Frontal cortex (tissue), 4 donors: ENCODE results near the gene RNF220. TPM values are rescaled to one million over a fixed set of nuclear protein-coding genes. Genes with fewer than 3 reads are reported as not detected.

Experiments used
- DNase-seq, 2 donors: peaks; one replicate each; pipeline ENCODE4 v3.0.0; 2012; ENCODE audit warnings: low spot score in 2 of 2
- FAIRE-seq: peaks from 2 replicates; lab custom pipeline; 2012; peaks lifted over from hg19 to GRCh38; lab: Jason Lieb, UNC
- total RNA-seq: library from RNA; depleted of rRNA; stranded (reverse); fragments of >200 nt; gene quantifications from one replicate; pipeline ENCODE4 v1.2.3, GENCODE V29; 2014
- donor health status: control.
- donor health status: control.
- donor health status: control.

RNF220 gene
- total RNA-seq, 1 donor from 2014 or later: 48.1 TPM

DNA sequence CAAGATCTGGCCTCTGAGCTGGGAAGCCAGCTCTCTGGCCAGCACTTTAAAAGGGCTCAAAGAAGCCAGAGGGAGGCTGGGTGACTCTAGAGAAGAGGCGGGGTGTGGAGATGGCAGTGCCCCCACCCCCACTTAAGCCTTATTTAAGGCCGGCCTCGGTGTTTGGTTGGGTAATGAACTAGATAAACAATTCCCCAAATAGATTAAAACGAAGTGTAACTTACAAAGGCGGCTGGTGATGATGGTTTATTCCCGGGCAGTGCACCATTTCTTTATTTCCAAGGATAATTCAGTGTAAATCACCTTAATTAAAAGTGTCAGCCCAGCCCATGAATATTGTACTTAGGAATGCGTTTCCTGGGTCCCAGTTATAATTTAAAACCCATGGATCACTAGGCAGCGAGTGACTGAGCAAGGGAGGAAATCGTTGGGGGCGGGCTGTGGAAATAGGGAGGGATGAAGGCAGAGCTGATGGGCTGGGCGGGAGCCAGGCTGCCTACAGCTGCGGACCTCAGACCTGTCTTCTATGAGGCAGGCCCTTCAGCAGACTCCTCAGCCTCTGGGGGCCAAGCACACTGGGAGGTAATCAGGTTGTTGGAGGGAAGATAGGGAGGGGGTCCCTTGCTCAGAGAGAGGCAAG lies 214.3 kb downstream of the RNF220 start:
- no peak for DNase-seq
- no peak for FAIRE-seq

DNA sequence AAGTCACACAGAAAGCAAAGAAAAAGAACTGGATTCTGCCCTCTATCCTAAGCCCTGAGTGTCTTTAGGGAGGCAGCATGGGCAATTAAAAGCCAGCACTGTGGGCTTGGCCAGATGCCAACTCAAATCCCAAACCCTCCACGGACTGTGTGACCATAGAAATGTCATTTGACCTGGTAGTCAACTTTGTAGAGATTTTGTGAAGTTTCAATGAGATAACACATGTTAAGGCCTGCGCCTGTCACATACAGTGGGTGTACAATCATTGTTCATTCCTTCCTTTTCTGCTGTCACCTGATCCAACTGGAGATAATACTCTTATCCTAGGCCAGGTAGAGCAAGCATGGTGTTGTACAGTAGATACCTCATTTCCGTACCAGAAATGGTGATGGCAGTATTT lies 215.0 kb downstream of the RNF220 start:
- DNase-seq (no peak), FAIRE-seq (no peak)

DNA sequence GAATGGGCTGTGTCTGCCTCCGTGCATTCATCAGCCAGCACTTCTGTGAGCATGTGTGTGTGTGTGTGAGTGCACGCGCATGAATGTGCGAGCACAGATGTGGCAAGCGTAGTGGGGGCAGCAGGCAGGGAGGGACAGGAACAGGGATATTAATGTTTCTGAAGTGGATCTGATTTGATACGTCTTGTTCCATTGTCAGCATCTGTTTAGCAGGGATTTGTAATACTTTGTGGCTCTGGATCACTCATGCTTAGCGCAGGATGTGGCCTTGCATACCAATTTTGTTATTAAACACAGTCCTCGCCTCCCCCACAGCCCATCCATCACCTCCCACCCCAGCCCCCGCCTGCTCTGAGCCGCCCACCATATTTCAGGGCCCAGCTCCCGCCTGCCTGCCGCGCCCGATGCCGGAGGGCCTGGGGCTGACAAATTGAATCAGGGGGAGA lies 216.8 kb downstream of the RNF220 start:
- DNase-seq: no peak

DNA sequence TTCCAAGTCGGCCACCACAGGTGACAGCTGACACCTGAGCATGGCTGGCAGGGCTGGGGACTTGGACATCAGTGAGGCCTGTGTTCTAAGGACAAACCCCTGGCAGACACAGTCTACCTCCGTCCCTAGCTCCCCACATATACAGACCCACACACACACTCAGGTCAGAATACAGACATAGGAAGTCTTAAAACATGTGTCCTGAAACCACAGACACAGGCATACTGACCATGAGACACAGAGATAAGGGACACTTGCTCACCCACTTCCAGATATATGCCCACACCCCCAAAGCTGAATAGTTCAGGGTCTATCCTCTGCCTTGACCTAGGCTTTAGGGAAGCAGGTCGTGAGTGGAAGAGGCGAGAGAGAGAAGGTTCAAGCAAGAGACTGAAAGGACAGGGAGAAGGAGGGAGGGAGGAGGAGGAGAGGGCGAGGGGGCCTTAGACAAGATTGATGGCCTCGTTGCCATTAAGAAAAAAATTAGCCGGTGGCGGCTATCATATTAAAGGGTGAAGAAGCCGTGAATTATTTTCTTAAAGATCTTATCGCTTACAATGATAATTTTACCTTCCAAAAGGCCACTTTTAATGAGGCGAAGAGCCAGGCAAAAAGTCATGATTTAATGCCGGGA lies 219.3 kb downstream of the RNF220 start:
- FAIRE-seq (no peak), DNase-seq (no peak)

More for the DNA sequence above, 216.8 kb downstream of the RNF220 start:
- no peak for FAIRE-seq

DNA sequence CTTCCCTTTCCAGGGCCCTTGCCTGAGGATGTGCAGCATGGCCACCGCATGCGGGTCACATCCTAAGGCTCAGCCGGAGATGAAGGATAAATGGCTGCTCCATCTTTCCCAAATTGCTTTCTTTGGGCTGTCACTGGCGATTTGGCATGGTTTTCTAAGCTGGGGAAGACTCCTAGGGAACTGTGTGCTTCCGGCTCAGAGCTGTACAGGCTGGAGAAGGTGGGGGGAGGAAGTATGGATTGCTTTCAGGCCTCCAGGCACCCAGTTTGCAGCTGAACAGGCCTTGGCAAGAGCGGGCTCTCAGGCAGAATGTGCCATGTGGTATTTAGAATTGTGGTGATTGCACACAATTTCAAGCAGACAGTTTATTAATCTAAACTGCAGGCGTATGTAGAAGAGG lies 220.3 kb downstream of the RNF220 start:
- DNase-seq (no peak), FAIRE-seq (no peak)

DNA sequence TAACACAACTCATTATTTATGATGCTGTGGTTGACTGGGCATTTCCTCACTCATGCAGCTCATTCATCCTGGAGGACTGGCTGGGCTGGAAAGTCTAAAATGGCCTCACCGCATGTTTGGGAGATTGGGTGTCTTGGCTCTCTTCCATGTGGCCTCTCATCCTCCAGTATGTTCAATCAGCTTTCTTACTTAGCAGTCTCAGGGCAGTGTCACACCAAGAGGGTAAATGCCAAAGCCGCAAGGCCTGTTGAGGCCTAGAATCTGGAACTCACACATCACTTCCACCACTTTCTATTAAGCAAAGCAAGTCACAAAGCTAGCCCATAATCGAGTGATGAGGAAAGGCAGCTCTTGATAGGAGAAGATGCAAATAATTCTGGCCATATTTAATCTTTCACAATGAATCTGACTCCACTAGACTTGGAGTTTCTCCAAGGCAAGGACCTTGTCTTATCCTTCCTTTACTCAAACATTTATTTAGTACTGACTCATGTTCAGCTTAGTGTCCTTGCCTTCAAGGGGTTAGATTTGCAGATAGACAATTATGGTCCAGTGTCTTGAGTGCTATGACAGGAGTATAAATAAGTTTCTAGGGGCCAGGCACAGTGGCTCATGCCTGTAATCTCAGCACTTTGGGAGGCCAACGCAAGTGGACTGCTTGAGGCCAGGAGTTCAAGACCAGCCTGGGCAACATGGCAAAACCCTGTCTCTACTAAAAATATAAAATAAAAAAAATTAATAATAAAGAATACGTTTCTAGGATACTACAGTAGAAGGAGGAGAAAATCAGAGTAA lies 224.1 kb downstream of the RNF220 start:
- FAIRE-seq (no peak), DNase-seq (no peak)

DNA sequence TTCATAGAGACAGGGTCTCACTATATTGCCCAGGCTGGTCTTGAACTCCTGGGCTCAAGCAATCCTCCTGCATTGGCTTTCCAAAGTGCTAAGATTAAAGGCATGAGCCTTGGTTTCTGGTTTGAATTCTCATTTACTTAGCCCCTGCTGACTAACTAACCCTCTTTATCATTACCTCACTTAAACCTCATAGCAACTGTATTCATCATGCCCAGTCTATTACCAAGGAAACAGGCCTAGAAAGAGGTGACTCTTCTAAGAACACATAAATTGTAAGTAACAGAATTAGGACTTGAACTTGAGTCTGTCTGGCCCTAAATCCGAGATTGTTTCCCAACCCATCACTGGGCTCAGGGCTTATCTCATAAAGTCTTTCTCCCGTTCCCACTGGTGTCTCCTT lies 225.1 kb downstream of the RNF220 start:
- DNase-seq: no peak
- no peak for FAIRE-seq

DNA sequence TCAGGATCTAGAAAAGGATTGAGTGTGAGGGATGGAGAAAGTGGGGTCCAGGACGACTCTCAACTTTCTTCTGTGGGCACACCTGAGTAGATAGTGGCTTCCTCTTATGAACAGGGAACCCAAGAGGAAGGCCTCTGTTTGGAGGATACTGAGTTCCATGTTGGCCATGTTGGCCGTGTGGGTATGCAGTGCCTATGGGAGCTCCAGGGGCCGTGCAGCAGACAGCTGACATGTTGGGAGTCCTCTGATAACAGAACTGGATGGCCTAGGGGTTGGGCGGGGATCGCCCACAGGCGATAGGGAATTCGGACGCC lies 226.2 kb downstream of the RNF220 start:
- DNase-seq (no peak), FAIRE-seq (no peak)

DNA sequence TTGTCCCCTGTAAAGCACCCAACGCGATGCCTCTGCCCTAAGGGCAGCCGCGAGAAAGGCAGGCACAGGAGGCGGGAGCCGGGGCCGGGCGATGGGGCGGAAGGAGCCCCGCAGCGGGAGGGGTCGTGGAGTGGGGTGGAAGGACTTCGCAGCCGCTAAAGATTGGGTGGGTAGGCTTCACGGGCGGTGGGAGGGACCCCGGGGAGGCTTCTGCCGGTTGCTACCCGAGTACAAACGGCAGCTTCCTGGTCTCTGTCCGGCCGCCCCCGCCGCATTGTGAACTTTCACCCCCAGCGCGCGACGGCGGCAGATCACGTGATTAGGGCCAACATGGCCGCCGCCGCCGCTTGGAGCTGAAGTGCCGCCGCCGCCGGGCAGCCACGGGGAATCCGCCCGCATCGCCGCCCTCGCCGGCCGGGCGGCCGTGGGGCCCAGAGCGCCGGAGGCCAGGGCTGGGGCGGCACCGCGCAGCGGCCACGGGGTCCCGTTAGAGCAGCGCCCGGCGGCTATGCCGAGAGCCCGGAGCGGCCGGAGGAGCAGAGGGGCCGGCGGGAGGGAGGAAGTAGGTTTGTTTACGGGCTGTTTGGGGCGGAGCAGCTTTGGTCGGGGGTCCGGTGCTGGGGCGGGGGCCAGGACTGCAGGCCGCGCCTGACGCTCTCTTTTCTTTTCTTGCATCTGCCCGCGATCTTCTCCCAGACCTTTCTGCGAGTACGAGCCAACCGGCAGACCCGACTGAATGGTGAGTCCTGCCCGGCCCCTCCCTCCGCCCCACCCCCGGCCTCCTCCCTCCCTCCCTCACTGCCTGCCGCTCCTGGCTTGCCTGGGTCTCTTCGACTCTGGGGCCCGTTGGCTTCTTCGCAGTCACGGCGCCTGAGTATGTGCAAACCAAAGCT lies 226.8 kb downstream of the RNF220 start:
- DNase-seq (peak; percentile 89), FAIRE-seq (no peak)

DNA sequence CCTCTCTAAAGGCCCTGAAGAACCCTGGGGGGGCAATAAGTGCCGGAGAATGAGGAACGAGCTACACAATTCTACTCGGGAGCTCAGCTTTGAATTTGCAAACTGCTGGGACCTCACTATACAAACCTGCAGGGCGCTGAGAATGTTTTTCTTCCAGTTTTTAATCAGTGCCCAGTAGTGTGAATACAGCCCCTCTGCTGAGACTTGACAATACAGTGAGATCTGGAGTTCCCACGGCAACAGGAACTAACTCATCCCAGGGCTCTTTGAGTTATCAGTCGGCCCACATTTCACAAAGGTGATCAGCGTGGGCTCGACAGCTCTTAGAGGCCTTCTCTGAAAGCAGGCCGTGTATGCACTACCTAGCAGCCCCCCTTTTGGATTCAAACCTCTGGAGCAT lies 227.5 kb downstream of the RNF220 start:
- FAIRE-seq (no peak), DNase-seq (no peak)

DNA sequence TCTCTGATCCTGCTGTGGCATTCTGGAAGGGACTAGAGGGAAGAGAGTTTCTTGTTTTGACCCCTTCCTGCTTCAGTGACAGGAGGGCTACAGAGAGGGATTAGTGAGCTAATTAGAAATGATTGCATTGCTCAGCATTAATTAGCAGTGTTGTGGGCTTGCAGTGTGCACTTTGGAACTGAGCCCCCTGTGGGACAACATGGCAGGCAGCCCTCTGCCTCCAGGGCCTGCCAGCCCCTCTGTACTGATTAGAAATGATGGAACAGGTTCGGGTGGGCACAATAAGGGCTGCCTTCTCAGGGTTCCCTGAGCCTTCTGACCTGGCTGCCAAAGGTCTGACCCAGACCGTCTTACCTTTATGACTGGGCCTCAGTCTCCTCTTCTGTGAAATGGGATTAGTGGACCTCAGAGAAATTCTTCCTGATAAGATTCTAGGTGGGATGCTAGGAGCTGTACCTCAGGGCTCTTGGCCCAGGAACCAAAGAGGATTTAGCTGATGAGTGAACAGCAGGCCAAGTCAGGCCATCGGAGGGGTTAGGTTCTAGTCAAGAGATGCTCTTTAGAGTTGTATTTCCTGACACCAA lies 229.6 kb downstream of the RNF220 start:
- no peak for DNase-seq
- FAIRE-seq: no peak

DNA sequence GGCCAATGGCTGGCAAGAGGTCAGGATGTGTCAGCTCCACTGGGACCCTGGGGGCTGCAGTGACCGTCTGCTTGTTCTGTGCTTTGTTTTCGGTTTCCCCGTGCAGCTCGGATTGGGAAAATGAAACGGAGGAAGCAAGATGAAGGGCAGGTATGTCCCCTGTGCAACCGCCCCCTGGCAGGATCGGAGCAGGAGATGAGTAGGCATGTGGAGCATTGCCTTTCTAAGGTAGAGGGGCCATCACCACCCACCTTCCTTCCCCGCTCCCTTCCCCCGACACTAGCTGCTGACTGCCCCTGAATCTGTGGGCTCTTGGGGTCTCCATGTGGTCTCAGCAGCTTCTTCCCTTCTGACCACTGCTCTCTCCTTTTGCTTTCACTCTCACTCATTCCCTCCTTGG lies 230.4 kb downstream of the RNF220 start:
- DNase-seq (no peak), FAIRE-seq (no peak)

DNA sequence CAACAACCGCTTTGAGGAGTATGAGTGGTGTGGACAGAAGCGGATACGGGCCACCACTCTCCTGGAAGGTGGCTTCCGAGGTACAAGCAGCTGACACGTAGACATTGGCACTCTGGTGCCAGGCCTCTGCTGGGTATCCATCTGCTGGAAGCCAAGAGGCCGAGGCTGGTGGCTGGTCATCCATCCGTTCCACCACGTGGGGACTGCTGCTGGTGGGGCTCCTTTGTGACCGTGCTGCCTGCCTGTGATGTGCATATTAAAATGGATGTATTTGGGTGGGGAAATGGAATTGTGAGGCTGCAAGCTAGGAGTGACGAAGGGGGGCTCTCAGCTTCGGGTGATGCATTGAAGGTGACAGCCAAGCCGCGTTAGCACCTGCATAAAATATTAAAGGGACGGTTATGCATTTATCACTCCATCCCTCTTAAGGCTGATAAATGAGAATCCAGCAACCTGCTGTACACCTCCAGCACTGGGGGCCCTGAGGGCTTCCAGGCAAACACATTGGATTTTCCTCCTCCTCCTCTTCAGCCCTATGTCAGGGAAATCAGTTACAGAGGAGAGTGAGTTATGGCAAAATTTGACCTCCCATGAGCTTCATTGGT lies 231.1 kb downstream of the RNF220 start:
- FAIRE-seq (no peak), DNase-seq (no peak)

DNA sequence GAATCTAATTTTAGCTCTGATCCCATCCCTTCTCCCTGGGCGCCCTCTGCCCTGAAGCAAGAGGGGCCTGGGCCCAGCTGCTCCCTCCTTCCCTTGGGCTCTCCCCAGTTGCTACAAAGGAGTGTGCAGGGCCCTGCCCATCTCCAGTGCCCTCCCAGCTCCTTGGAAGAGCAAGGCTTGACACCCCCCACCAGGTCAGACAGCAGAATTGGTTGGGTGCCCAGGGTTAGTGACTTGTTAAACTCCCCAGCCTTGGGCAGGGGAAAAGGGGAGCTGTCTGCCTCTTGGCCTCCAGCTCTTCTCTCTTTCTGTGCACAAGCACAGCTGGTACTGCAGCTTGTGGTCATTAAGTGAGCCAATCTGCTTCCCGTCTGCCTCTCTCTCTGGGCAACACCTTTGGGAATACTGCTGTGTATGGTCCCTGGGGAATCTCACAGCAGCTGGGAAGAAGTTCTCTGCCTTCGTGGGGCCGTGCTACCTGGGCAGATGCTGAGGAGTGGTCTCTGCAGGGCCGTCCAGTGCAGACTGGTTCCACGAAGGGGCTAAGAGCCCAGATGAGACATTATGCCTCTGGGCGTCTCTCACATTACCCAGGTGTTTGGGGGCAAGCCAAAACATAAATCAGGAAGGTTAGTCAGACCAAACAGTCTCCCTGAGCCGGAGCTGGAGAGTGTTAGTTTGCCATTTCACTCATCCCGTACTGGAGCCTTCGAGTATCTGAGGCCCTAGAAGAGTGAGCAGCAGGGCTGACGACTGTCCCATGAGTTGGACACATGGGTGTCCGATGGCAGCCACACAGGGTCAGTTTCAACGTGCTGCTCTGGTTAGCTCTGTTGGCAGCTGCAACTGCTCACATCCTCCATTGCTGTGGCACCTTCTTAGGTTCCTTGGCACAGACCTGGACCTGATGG lies 231.9 kb downstream of the RNF220 start:
- DNase-seq (no peak), FAIRE-seq (no peak)

DNA sequence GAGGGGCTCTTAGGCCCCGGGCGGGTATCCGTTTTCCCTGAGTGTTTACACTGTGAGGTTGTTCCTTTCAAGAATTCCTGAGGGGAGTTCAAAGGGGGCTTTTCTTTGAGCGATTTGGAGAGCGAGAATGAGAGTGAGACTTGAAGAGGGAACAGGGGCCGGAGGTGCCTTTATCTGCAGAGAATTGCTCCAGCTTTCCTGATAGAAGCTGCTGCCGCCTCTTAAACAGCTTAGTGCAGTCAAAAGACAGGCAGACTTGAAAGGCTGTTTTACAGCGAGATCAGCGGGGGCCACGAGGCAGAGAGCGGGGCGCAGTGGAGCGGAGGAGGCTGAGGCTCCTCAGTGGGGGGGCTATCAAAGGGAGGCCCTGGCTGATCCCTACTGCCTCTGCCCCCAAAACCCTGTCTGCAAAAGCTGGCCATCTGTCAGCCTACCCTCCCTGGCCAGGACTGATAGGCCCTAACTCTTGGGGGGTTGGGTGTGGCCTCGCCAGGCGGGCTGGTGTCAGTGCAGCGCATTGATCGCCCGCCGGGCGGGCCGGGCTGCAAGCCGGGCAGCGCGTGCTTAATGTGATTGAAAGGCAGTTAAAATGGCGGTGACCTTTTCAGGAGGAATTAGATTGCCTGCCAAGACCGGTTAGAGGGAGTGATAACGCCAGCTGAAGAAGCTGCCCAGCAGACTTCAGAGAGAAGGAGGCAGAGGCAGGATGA lies 232.8 kb downstream of the RNF220 start:
- no peak for DNase-seq
- no peak for FAIRE-seq

DNA sequence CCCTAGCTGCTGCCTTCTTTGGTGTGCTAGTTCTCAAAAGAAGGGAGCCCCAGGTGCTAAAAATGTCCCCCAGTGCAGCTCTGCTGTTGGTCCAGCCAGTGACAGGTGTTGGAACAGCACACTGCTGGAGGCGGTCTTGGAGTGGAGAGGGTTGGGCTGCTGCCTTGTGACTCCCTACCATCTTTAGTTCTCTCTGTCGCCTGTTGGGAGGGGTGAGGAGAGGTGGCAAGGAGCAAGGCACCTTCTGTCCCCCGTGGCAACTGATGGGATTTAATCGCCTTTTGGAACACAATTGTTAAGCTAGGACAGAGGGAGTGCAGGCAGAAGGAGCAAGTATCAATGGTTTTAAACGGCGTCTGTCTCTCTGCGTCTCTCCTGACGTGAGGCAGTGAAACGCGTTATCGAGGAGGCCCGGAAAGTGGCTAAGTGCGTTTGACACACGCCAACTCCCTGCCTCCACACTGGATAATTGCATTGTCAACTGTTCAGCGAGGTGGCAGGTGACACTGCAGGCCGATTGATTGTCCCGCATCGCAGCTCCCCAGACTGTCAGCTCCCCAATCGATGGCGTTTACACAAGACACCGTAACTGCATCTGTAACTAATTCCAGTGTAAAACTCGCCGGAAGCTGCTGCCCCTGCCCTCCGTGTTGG lies 235.3 kb downstream of the RNF220 start:
- no peak for DNase-seq
- FAIRE-seq: no peak
